ENCODE results near the gene SLC12A1.

SLC12A1 gene

DNA sequence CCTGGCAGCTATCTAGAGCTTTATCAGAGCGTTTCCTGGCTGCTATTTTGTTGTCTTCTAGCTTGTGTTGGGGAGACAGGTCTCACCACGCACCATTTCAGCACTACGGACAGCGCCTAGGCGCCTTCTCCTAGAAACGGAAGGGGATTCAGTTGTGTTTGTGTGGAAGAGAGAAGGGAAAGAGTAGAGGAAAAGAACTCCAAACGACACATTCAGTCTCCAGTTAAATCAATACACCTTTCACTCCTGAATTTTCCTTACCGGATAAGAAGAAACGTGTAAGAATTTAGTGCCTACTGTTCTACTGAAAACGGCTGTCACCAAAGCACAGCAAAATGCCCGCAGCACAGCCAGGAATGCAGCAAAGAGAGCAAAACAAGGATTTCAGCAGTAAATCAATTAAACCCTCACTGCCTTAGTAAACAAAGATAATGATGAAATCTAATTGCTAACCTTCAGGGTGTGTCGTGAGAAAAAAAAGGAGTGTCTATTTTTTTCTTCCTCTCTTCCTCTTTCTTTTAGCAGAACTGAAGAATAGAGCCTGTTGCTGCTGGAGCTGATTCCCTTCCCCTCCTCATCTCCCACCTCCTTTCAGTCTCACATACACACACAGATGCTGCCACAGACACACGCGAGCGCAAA lies 15.0 kb upstream of the SLC12A1 start:
- H3K4me2 ChIP-seq, result no peak overlapping the region

DNA sequence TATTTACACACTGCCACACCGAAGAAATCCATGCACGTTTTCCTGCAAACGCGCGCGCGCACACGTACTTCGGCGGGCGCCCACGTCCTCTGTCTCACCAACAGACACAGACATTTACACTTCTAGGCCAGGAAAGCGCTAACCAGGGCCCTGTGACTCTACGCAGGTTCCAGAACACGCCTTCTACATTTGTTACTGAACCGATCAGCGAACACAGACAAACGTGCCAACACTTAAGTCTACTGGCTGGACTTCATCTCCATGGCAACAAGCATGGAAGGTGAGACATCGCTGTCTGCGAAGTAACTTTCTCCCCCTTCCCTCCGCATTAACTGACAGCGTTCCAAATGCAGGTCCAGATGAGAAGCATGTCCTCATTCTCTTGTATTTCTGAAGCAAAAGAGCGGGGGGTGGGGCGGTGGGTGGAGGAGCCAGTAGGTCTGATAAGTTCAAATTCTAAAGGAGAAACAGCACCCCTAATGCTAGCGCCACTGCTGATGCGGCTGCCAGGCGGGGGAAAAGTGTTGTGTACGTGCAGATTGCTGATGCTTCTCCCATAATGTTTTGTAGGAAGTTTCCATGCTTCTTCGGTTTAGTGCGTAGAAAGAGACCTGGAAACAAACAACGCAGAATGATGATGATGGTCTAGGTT lies 14.4 kb upstream of the SLC12A1 start, which contains the start of gene CTXN2:
CTXN2 (plus strand) TSS at position 92 of the 652 bp plus-strand sequence. CDS start 9,636 bp downstream, outside the sequence.
- Histone ChIP-seq H2AFZ (ENCODE audit: low read depth) (no peak within 1 kb of the TSS), H3K9ac (no peak within 1 kb of the TSS), H3K27ac (no peak within 1 kb of the TSS), H3K79me2 (ENCODE audit: insufficient read depth, low read depth) (no peaks in the 10 kb centered on the region), H3K4me2 (no peak within 1 kb of the TSS), H3K36me3 (ENCODE audit: insufficient read depth) (no peaks in the 10 kb centered on the region), H3K4me3 (IDR thresholded peaks at IDR 0.05; ENCODE audit: insufficient read depth, low read depth, low read length) (no peak within 1 kb of the TSS), H3K27me3 (ENCODE audit: insufficient read depth, low read depth) (no peaks in the 10 kb centered on the region), H4K20me1 (ENCODE audit: insufficient read depth) (no peaks in the 10 kb centered on the region), H3K4me1 (ENCODE audit: low read depth, poor library complexity, severe bottlenecking) (no peaks in the 10 kb centered on the region)
- TF ChIP-seq, protein P1, sequence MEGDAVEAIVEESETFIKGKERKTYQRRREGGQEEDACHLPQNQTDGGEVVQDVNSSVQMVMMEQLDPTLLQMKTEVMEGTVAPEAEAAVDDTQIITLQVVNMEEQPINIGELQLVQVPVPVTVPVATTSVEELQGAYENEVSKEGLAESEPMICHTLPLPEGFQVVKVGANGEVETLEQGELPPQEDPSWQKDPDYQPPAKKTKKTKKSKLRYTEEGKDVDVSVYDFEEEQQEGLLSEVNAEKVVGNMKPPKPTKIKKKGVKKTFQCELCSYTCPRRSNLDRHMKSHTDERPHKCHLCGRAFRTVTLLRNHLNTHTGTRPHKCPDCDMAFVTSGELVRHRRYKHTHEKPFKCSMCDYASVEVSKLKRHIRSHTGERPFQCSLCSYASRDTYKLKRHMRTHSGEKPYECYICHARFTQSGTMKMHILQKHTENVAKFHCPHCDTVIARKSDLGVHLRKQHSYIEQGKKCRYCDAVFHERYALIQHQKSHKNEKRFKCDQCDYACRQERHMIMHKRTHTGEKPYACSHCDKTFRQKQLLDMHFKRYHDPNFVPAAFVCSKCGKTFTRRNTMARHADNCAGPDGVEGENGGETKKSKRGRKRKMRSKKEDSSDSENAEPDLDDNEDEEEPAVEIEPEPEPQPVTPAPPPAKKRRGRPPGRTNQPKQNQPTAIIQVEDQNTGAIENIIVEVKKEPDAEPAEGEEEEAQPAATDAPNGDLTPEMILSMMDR (conservative IDR thresholded peaks at IDR 0.05; ENCODE audit: low read depth, low read length), result no peak

More for the DNA sequence above, 15.0 kb upstream of the SLC12A1 start:
- Histone ChIP-seq H3K4me3 (IDR thresholded peaks at IDR 0.05; ENCODE audit: insufficient read depth, low read depth, low read length) (no peak overlapping the region), H3K9ac (no peak overlapping the region), H3K4me1 (ENCODE audit: low read depth, poor library complexity, severe bottlenecking) (no peaks in the 10 kb centered on the region), H2AFZ (ENCODE audit: low read depth) (no peak overlapping the region), H3K27ac (no peak overlapping the region), H3K79me2 (ENCODE audit: insufficient read depth, low read depth) (no peaks in the 10 kb centered on the region), H3K36me3 (ENCODE audit: insufficient read depth) (no peaks in the 10 kb centered on the region), H4K20me1 (ENCODE audit: insufficient read depth) (no peaks in the 10 kb centered on the region), H3K27me3 (ENCODE audit: insufficient read depth, low read depth) (no peaks in the 10 kb centered on the region)
- TF ChIP-seq, protein P1 (conservative IDR thresholded peaks at IDR 0.05; ENCODE audit: low read depth, low read length), result no peak

DNA sequence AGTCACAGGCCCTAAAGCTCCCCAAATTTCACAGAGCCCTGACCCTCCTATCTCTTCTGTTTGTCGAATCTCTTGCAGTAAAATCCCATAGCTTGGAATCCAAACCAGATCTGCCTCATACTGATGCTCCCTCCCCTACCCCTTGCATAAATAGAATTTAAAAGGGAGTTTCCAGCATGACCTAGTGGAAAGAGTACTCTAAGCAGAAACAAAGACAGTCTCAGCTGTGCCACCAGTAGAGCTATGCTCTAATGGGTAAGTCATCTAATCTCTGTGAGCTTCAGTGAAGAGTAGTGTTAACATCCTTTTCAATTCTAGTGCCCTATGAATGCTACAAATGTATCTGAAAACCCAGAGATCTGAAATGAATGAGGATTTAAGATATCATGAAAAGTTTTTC lies 4.0 kb upstream of the SLC12A1 start:
- no peaks in the 10 kb centered on the region for H3K4me1 ChIP-seq (ENCODE audit: low read depth, poor library complexity, severe bottlenecking)
- H3K27ac ChIP-seq, result no peak overlapping the region
- TF ChIP-seq, protein P1 (conservative IDR thresholded peaks at IDR 0.05; ENCODE audit: low read depth, low read length), result no peak
- H3K4me3 ChIP-seq (IDR thresholded peaks at IDR 0.05; ENCODE audit: insufficient read depth, low read depth, low read length), result no peak overlapping the region
- H3K9ac ChIP-seq, result no peak overlapping the region
- no peak overlapping the region for H2AFZ ChIP-seq (ENCODE audit: low read depth)
- no peak overlapping the region for H3K4me2 ChIP-seq
- H3K36me3 ChIP-seq (ENCODE audit: insufficient read depth), result no peaks in the 10 kb centered on the region
- no peaks in the 10 kb centered on the region for H3K79me2 ChIP-seq (ENCODE audit: insufficient read depth, low read depth)
- H3K27me3 ChIP-seq (ENCODE audit: insufficient read depth, low read depth), result no peaks in the 10 kb centered on the region
- no peaks in the 10 kb centered on the region for H4K20me1 ChIP-seq (ENCODE audit: insufficient read depth)

DNA sequence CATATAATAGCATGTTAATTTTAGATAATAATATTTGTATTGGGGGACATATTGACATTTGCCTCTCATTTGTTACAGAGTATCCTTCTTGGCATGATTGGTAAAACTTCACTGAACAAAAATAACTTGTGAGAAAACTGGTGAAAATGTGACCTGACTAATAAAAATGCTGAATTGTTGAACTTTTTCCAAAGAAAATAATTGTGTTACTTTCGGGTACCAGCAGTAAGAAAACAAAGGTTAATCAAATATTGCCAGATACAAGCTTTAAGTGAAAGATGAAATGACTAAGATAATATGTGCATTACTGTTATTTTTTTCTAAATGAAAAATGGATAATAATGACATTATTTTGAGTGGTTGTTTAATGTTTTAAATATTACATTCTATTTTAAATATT lies 15.2 kb downstream of the SLC12A1 start:
- no peak overlapping the region for H2AFZ ChIP-seq (ENCODE audit: low read depth)
- no peak overlapping the region for H3K9ac ChIP-seq
- no peaks in the 10 kb centered on the region for H3K79me2 ChIP-seq (ENCODE audit: insufficient read depth, low read depth)
- H3K27me3 ChIP-seq (ENCODE audit: insufficient read depth, low read depth), result no peaks in the 10 kb centered on the region
- H3K4me2 ChIP-seq, result no peak overlapping the region
- no peaks in the 10 kb centered on the region for H3K4me1 ChIP-seq (ENCODE audit: low read depth, poor library complexity, severe bottlenecking)
- H3K4me3 ChIP-seq (IDR thresholded peaks at IDR 0.05; ENCODE audit: insufficient read depth, low read depth, low read length), result no peak overlapping the region
- H3K36me3 ChIP-seq (ENCODE audit: insufficient read depth), result no peaks in the 10 kb centered on the region
- H3K27ac ChIP-seq, result no peak overlapping the region
- TF ChIP-seq, protein P1 (conservative IDR thresholded peaks at IDR 0.05; ENCODE audit: low read depth, low read length), result no peak
- H4K20me1 ChIP-seq (ENCODE audit: insufficient read depth), result no peaks in the 10 kb centered on the region
